Spleen (tissue), 11 donors: ENCODE measurements around the gene PIGR. TPM values are rescaled to one million over a fixed set of nuclear protein-coding genes. Genes with fewer than 3 reads are reported as not detected.
"Not testable (repeated sequence)": the region's sequence is repeated elsewhere in the genome, so short reads cannot be mapped to it uniquely, and the experiment has no call there.

Experiments used
- DNase-seq: peaks from one replicate; pipeline ENCODE4 v3.0.0-alpha.2; 2020
- H3K27ac ChIP-seq, 8 donors: fragments of 200-600 bp; sonication (generic) in 7 of 8; 1 replicate in 4 of 8; 2 replicates in 4 of 8; pipeline versions ENCODE4 v1.5.0 to v1.8.0; 2016 to 2021; ENCODE audit warnings: inconsistent platforms in 4 of 8, mild to moderate bottlenecking in 4 of 8, moderate library complexity in 1 of 8
- H3K27me3 ChIP-seq, 7 donors: fragments of 200-600 bp; sonication (generic) in 6 of 7; replicated peaks in 1 of 7; 1 replicate in 4 of 7; 2 replicates in 3 of 7; pipeline versions ENCODE4 v1.5.0 to v1.8.0; 2016 to 2021; ENCODE audit warnings: inconsistent platforms in 3 of 7, mild to moderate bottlenecking in 1 of 7
- H3K36me3 ChIP-seq, 6 donors: fragments of 200-600 bp; sonication (generic) in 5 of 6; 1 replicate in 4 of 6; 2 replicates in 2 of 6; pipeline versions ENCODE4 v1.5.0 to v1.8.0; 2016 to 2021; ENCODE audit warnings: inconsistent platforms in 2 of 6
- H3K4me1 ChIP-seq, 6 donors: fragments of 200-600 bp; sonication (generic) in 5 of 6; 1 replicate in 3 of 6; 2 replicates in 3 of 6; pipeline versions ENCODE4 v1.5.0 to v1.8.0; 2016 to 2021; ENCODE audit warnings: inconsistent platforms in 3 of 6
- H3K4me3 ChIP-seq, 8 donors: fragments of 200-600 bp; sonication (generic) in 7 of 8; 1 replicate in 4 of 8; 2 replicates in 4 of 8; pipeline versions ENCODE4 v1.5.0 to v1.8.0; 2016 to 2021; ENCODE audit warnings: inconsistent platforms in 4 of 8, mild to moderate bottlenecking in 4 of 8, moderate library complexity in 2 of 8
- H3K9me3 ChIP-seq, 8 donors: fragments of 200-600 bp; sonication (generic) in 7 of 8; 1 replicate in 4 of 8; 2 replicates in 4 of 8; pipeline versions ENCODE4 v1.5.0 to v1.8.0; 2016 to 2021; ENCODE audit warnings: inconsistent platforms in 4 of 8
- POLR2A ChIP-seq, 3 donors: fragments of 450-650 bp; IDR thresholded peaks; one replicate each; pipeline ENCODE4 v1.5.1; 2017; ENCODE audit warnings: antibody characterized with exemption in 3 of 3, mild to moderate bottlenecking in 1 of 3
- POLR2AphosphoS5 ChIP-seq, 3 donors: sonication (generic); formaldehyde crosslinking; IDR thresholded peaks; one replicate each; pipeline ENCODE4 v1.5.1; 2017; ENCODE audit warnings: antibody characterized with exemption in 3 of 3
- whole genome bisulfite sequencing, 5 donors: extraction: QIAGEN DNeasy Blood & Tissue Kit in 3 of 5; methylation state at CpG; one replicate each; pipeline versions ENCODE4 v1.1.5 to v1.1.7; 2013 to 2018; 5-methylcytosine and 5-hydroxymethylcytosine counted together
- intact Hi-C: fragments of 100-400 bp; cut with DNase I; formaldehyde crosslinking; loops from one replicate; pipeline ENCODE4 v1.15.0; 2023; ENCODE audit warnings: low total_unique reads
- polyA plus RNA-seq, 3 donors: library from polyadenylated mRNA; stranded (reverse); fragments of 200-250 nt; gene quantifications; one replicate each; pipeline ENCODE4 v1.2.1, GENCODE V29; 2013
- total RNA-seq, 7 donors: library from RNA; depleted of rRNA in 3 of 7; stranded (reverse); fragments of >200 nt in 3 of 7; fragmentation: NEBNext Ultra II Directional in 4 of 7; extraction: Animal tissue kit (Norgen Biotek cat#: 25700) in 4 of 7; gene quantifications; one replicate each; pipeline versions ENCODE4 v1.1.0 to v1.2.1, GENCODE V29; 2016 to 2021
- TF ChIP-seq, protein P1 (sequence below), 11 experiments: fragments of 200-600 bp in 7 of 11; fragments of 450-650 bp in 4 of 11; sonication (generic) in 4 of 11; IDR thresholded peaks in 8 of 11; conservative IDR thresholded peaks in 3 of 11; 1 replicate in 7 of 11; 2 replicates in 4 of 11; pipeline versions ENCODE4 v1.4.0 to v1.8.0; 2016 to 2021; ENCODE audit warnings: antibody characterized with exemption in 11 of 11, inconsistent platforms in 4 of 11, mild to moderate bottlenecking in 1 of 11
- donor health status: healthy with polysubstance abuse.
- donor health status: DM: no; HTN: no; CAD: no; lungs with moderate emphysema.
- donor health status: DM: no; HTN: no; CAD: no.
- donor health status: Bipolar disorder and iron deficiency.
- donor health status: healthy.
- donor health status: DM: no; HTN: no; CAD: no.
- donor health status: DM: yes; HTN: yes; CAD: no.

PIGR gene
- total and polyA plus RNA-seq, 10 donors, result 0.13 to 1.7 (median 0.89) TPM

DNA sequence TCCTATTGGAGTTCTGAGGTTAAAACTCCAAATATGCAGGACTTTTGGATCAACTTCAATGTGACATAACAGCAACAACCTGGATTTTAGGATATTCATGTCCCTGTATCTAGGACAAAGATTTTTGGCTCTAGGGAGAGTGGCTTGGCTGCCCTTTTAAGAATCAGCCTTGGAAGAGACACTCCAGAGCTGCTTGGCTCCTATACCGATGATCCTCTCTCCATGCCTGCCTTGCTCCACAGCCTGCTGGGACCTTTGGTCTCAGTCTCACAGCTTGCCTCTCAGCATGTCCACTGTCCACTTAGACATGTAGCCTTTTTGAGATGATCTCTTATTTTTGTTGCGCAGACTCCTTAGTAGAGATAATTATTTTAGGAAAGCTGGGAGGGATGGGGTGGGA, 20.0 kb downstream of the PIGR start:
- Histone ChIP-seq H3K9me3 (no peaks in the 10 kb centered on the region), H3K27me3 (no peaks in the 10 kb centered on the region), H3K27ac (peak overlapping the region in 5 of 8 donors; percentile 13 to 97 (median 95)), H3K36me3 (no peaks in the 10 kb centered on the region), H3K4me1 (peaks cover 22 to 100% (median 65%) of the 10 kb centered on the region in 6 donors), H3K4me3 (no peak overlapping the region)
- DNase-seq, result no peak
- TF ChIP-seq POLR2A (IDR thresholded peaks at IDR 0.05), result no peak
- TF ChIP-seq, protein P1, sequence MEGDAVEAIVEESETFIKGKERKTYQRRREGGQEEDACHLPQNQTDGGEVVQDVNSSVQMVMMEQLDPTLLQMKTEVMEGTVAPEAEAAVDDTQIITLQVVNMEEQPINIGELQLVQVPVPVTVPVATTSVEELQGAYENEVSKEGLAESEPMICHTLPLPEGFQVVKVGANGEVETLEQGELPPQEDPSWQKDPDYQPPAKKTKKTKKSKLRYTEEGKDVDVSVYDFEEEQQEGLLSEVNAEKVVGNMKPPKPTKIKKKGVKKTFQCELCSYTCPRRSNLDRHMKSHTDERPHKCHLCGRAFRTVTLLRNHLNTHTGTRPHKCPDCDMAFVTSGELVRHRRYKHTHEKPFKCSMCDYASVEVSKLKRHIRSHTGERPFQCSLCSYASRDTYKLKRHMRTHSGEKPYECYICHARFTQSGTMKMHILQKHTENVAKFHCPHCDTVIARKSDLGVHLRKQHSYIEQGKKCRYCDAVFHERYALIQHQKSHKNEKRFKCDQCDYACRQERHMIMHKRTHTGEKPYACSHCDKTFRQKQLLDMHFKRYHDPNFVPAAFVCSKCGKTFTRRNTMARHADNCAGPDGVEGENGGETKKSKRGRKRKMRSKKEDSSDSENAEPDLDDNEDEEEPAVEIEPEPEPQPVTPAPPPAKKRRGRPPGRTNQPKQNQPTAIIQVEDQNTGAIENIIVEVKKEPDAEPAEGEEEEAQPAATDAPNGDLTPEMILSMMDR (IDR thresholded peaks at IDR 0.05 in 8 of 11, conservative IDR thresholded peaks at IDR 0.05 in 3 of 11), result no peak
- TF ChIP-seq POLR2AphosphoS5 (IDR thresholded peaks at IDR 0.05), result no peak
- intact Hi-C loops, result no loop called here
- WGBS, 5 donors, result 93 to 97% (median 95%) methylated on average over 2 of the region's 2 CpGs

DNA sequence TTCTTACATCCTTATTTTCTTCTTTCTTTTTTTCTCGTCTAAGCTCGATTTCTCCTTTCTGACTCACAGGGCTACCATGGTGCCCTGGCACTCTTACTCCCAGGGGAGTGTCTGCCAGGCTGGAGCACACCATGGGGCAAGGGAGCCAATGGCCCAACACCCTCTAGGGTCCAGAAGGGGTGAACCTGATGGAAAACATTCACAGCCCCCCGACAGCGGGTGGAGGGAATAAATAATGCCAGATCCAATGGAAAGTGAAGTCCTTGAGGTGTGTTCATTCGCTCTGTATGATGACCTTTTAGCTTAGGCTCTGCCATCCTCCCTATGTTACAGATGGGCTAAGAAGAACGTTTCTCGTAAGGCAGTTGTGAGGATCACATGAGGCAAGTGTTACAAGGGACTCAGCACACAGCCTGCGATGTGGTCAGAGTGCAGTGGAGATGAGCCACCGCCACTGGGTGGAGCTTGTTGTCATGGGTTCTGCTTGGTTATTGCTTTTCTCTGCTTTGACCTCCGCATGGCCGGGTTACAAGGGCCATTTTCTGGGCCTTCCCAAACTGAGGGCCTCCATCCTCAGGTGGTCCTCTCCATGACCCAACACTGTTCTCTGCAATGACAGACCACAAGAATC, 21.0 kb downstream of the PIGR start:
- H3K27ac ChIP-seq, result peak overlapping the region; percentile 70 to 97 (median 93)

DNA sequence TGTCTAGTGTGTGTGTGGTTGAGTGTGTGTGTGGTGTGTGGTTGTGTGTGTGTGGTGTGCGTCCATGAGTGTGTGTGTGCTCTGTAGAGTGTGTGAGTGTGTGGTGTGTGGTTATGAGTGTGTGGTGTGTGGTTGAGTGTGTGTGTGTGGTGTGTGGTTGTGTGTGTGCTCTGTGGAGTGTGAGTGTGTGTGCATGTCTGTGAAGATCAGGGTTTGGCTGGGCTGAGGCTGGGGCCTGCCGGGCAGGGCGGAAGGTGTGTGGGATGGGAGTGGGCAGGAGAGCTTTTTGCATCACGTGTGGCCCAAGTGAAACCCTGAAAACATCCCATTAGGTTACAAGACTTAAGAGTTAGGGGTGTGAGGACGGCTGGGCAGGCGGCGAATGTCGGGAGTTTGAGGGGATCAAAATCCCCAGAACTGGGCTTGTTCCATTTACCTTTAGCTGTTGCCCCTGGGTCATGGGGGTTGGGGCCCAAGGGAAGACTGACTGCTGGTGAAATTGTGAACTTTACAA, 21.6 kb downstream of the PIGR start:
- H3K27ac ChIP-seq, result peak overlapping the region; percentile 70 to 97 (median 93)
- H3K4me1 ChIP-seq, result peaks cover 15 to 84% (median 50%) of the 10 kb centered on the region in 6 donors
- DNase-seq, result peak; percentile 80

More for the DNA sequence above, 21.0 kb downstream of the PIGR start:
- TF ChIP-seq POLR2A (IDR thresholded peaks at IDR 0.05) (peak in 1 of 3 donors; percentile 19), POLR2AphosphoS5 (IDR thresholded peaks at IDR 0.05) (peak in 2 of 3 donors; percentile 73 to 92)
- TF ChIP-seq, protein P1 (IDR thresholded peaks at IDR 0.05 in 8 of 11, conservative IDR thresholded peaks at IDR 0.05 in 3 of 11), result peak in 5 of 11 experiments; percentile 12 to 42 (median 19)
- Histone ChIP-seq H3K9me3 (no peaks in the 10 kb centered on the region), H3K27me3 (no peaks in the 10 kb centered on the region), H3K4me3 (no peak overlapping the region), H3K36me3 (no peaks in the 10 kb centered on the region), H3K4me1 (peaks cover 16 to 90% (median 56%) of the 10 kb centered on the region in 6 donors)
- 43 to 60% (median 57%) methylated on average over 10 to 11 of the region's 11 CpGs for WGBS, 5 donors
- intact Hi-C loops, result no loop called here
- peak; percentile 91 for DNase-seq

DNA sequence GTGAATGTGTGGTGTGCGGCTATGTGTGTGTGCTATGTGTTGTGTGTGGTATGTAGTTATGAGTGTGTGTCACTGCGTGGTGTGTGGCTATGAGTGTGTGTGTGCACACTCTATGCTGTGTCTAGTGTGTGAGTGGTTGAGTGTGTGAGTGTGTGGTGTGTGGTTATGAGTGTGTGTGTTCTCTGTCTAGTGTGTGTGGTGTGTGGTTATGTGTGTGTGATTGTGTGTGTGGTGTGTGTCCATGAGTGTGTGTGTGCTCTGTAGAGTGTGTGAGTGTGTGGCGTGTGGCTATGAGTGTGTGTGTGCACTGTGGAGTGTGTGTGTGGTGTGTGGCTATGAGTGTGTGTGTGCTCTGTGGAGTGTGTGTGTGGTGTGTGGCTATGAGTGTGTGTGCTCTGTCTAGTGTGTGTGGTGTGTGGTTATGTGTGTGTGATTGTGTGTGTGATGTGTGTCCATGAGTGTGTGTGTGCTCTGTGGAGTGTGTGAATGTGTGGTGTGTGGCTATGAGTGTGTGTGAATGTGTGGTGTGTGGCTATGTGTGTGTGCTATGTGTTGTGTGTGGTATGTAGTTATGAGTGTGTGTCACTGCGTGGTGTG, 22.2 kb downstream of the PIGR start:
- H3K9me3 ChIP-seq, intact Hi-C loops, H3K27me3 ChIP-seq, H3K36me3 ChIP-seq, DNase-seq: not testable (repeated sequence)
- WGBS, 5 donors, result 77 to 99% (median 95%) methylated on average over 4 of the region's 4 CpGs
- peaks cover 14 to 83% (median 45%) of the 10 kb centered on the region in 6 donors for H3K4me1 ChIP-seq
- peak overlapping the region; percentile 89 to 97 (median 93) for H3K27ac ChIP-seq
- peak overlapping the region in 1 of 8 donors; percentile 74 for H3K4me3 ChIP-seq

More for the DNA sequence above, 21.6 kb downstream of the PIGR start:
- no peak for TF ChIP-seq POLR2A (IDR thresholded peaks at IDR 0.05)
- TF ChIP-seq, protein P1 (IDR thresholded peaks at IDR 0.05 in 8 of 11, conservative IDR thresholded peaks at IDR 0.05 in 3 of 11), result no peak
- TF ChIP-seq POLR2AphosphoS5 (IDR thresholded peaks at IDR 0.05), result peak in 1 of 3 donors; percentile 17
- Histone ChIP-seq H3K36me3 (peaks cover 0 to under 1% (median 0%) of the 10 kb centered on the region in 6 donors), H3K9me3 (no peaks in the 10 kb centered on the region), H3K4me3 (no peak overlapping the region), H3K27me3 (no peaks in the 10 kb centered on the region)
- intact Hi-C loops, result no loop called here
- WGBS, 5 donors, result 44 to 75% (median 62%) methylated on average over 8 of the region's 8 CpGs
